B cell (primary cell): Measurements from ENCODE around the gene SUGCT.

Source experiments
- CTCF ChIP-seq: fragments of 200-600 bp; IDR thresholded peaks from one replicate; pipeline ENCODE4 v1.8.0; 2022; ENCODE audit warnings: antibody characterized with exemption, mild to moderate bottlenecking
- EZH2 ChIP-seq: IDR thresholded peaks from 2 replicates; pipeline ENCODE4 v1.6.1; 2012; ENCODE audit warnings: borderline replicate concordance, low read depth, mild to moderate bottlenecking, moderate library complexity, low read length; ENCODE audit not compliant: insufficient read depth, poor library complexity, severe bottlenecking

GRCh38 chr7:40903872-40904271, 769.1 kb downstream of the SUGCT start:
- TF ChIP-seq CTCF (no peak), EZH2 (no peak)
